Smooth muscle cell (in vitro differentiated cells): ENCODE measurements around the gene UGGT2. TPM values are rescaled to one million over a fixed set of nuclear protein-coding genes. Genes with fewer than 3 reads are reported as not detected.

Source experiments
- DNase-seq: peaks from one replicate; lab custom pipeline; 2025; ENCODE audit not compliant: unreplicated experiment; lab: John Stamatoyannopoulos, UW
- H2AFZ ChIP-seq: fragments of 200-600 bp; sonication (generic); 2 replicates; pipeline ENCODE4 v1.6.0; 2016; ENCODE audit warnings: antibody characterized with exemption, low read depth, mild to moderate bottlenecking
- H3F3A ChIP-seq: fragments of 200-600 bp; sonication (generic); 2 replicates; pipeline ENCODE4 v1.6.0; 2017; ENCODE audit warnings: antibody characterized with exemption, low read depth
- H3K27ac ChIP-seq: fragments of 200-600 bp; sonication (generic); 2 replicates; pipeline ENCODE4 v1.5.1; 2016; ENCODE audit warnings: low read depth, mild to moderate bottlenecking
- H3K27me3 ChIP-seq: fragments of 200-600 bp; sonication (generic); 2 replicates; pipeline ENCODE4 v1.6.1; 2016; ENCODE audit warnings: low read depth, mild to moderate bottlenecking
- H3K36me3 ChIP-seq: fragments of 200-600 bp; sonication (generic); 2 replicates; pipeline ENCODE4 v1.5.1; 2016; ENCODE audit warnings: low read depth
- H3K4me1 ChIP-seq: fragments of 200-600 bp; sonication (generic); 2 replicates; pipeline ENCODE4 v1.5.1; 2016; ENCODE audit warnings: low read depth
- H3K4me2 ChIP-seq: fragments of 200-600 bp; sonication (generic); 2 replicates; pipeline ENCODE4 v1.6.0; 2016; ENCODE audit warnings: mild to moderate bottlenecking
- H3K4me3 ChIP-seq: fragments of 200-600 bp; sonication (generic); 2 replicates; pipeline ENCODE4 v1.5.1; 2016; ENCODE audit warnings: mild to moderate bottlenecking
- H3K79me2 ChIP-seq: fragments of 200-600 bp; sonication (generic); 2 replicates; pipeline ENCODE4 v1.6.0; 2016; ENCODE audit warnings: low read depth, mild to moderate bottlenecking
- H3K9ac ChIP-seq: fragments of 200-600 bp; sonication (generic); 2 replicates; pipeline ENCODE4 v1.6.0; 2016; ENCODE audit warnings: low read depth
- H3K9me3 ChIP-seq: fragments of 200-600 bp; sonication (generic); replicated peaks from 2 replicates; pipeline ENCODE4 v1.5.1; 2016; ENCODE audit warnings: low read depth
- H4K20me1 ChIP-seq: fragments of 200-600 bp; sonication (generic); 2 replicates; pipeline ENCODE4 v1.6.0; 2016; ENCODE audit warnings: low read depth
- WGBS: methylation state at CpG from one replicate; pipeline ENCODE4 v1.1.7; 2016; ENCODE audit warnings: low lambda C conversion rate; 5-methylcytosine and 5-hydroxymethylcytosine counted together
- polyA plus RNA-seq: library from polyadenylated mRNA; unstranded; fragments of >200 nt; fragmentation: Nextera tagmentation; extraction: Ambion mirVana; gene quantifications from 2 replicates; pipeline ENCODE4 v1.2.1, GENCODE V29; 2016
- total RNA-seq: library from RNA; depleted of rRNA; stranded (reverse); fragments of >200 nt; gene quantifications from 2 replicates; pipeline ENCODE4 v1.2.3, GENCODE V29; 2014
- TF ChIP-seq, protein P1 (sequence below): fragments of 200-600 bp; sonication (generic); IDR thresholded peaks from 2 replicates; pipeline ENCODE4 v1.5.1; 2017; ENCODE audit warnings: borderline replicate concordance, mild to moderate bottlenecking, antibody characterized with exemption; ENCODE audit not compliant: insufficient read depth, poor library complexity, severe bottlenecking

UGGT2 gene
- total and polyA plus RNA-seq, 2 experiments from 2014 or later, result 27.4 to 67.2 TPM

DNA sequence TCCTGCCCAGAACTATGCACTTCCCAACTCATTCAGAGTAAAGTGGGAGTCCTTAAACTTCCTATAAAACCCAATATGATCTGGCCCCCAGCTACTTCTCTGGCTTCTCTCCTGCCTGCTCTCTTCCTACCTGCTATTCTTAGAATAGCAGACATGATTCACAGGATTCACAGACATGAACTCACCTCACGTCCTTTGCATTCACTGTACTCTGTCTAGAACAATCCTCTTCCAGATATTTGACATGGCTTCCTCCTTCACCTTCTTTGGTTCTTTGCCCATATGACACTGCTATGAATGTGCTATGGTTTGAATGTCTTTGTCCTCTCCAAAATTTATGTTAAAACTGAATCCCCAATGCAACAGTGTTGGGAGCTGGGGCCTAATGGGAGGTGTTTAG lies 154.9 kb downstream of the UGGT2 start:
- Histone ChIP-seq H3K9ac (no peak overlapping the region), H3K27ac (no peak overlapping the region), H2AFZ (no peak overlapping the region), H3K27me3 (no peaks in the 10 kb centered on the region), H3F3A (no peaks in the 10 kb centered on the region), H3K36me3 (no peaks in the 10 kb centered on the region), H3K4me1 (no peaks in the 10 kb centered on the region), H3K4me3 (no peak overlapping the region), H3K79me2 (no peaks in the 10 kb centered on the region), H3K9me3 (no peaks in the 10 kb centered on the region), H3K4me2 (no peak overlapping the region), H4K20me1 (no peaks in the 10 kb centered on the region)
- TF ChIP-seq, protein P1, sequence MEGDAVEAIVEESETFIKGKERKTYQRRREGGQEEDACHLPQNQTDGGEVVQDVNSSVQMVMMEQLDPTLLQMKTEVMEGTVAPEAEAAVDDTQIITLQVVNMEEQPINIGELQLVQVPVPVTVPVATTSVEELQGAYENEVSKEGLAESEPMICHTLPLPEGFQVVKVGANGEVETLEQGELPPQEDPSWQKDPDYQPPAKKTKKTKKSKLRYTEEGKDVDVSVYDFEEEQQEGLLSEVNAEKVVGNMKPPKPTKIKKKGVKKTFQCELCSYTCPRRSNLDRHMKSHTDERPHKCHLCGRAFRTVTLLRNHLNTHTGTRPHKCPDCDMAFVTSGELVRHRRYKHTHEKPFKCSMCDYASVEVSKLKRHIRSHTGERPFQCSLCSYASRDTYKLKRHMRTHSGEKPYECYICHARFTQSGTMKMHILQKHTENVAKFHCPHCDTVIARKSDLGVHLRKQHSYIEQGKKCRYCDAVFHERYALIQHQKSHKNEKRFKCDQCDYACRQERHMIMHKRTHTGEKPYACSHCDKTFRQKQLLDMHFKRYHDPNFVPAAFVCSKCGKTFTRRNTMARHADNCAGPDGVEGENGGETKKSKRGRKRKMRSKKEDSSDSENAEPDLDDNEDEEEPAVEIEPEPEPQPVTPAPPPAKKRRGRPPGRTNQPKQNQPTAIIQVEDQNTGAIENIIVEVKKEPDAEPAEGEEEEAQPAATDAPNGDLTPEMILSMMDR, result no peak
- DNase-seq, result no peak
- WGBS, result 94% methylated on average over 1 of the region's 1 CpG

DNA sequence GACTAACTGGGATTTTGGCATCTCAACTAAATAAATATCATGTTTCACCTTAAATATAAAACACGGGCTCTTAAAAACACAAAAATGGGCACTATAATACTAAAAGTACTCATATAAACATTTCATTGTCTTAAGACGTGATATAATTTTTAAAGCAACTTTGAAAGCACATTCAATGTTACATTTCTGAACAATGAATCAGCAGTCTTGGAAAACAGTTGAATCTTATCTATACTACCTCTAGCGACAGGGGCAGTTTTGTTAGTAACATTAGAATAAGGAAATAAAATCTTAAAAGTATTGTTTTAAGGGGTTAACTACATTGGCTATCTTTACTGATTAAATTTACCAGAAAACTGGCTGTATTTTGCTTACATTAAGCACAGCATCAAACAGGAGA lies 156.9 kb downstream of the UGGT2 start:
- no peaks in the 10 kb centered on the region for H3K27me3 ChIP-seq
- H3K4me2 ChIP-seq, result no peak overlapping the region
- no peaks in the 10 kb centered on the region for H3K9me3 ChIP-seq
- 67% methylated on average over 3 of the region's 3 CpGs for WGBS
- no peak for DNase-seq
- H3K79me2 ChIP-seq, result no peaks in the 10 kb centered on the region
- H4K20me1 ChIP-seq, result no peaks in the 10 kb centered on the region
- no peak overlapping the region for H2AFZ ChIP-seq
- no peaks in the 10 kb centered on the region for H3F3A ChIP-seq
- H3K36me3 ChIP-seq, result no peaks in the 10 kb centered on the region
- no peak overlapping the region for H3K27ac ChIP-seq
- H3K4me1 ChIP-seq, result no peaks in the 10 kb centered on the region
- H3K9ac ChIP-seq, result no peak overlapping the region
- TF ChIP-seq, protein P1, result no peak
- no peak overlapping the region for H3K4me3 ChIP-seq

DNA sequence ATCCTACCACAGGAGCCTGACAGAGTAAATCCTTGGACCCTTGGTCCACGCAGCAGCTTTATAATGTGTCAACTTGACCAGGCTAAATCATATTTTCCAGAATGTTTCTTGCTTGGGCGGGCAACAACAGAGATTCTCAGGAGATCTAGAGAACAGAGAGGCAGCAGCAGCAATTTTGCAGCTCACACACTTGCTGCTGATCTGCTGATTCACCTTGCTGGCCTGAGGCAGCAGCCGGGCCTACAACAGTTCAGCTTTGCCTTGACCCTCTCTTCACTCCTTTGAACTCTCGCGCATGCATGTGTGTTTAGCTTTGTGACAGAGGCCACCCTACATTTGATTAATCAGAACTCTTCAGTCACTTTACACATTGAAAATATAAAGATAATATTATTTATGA lies 159.3 kb downstream of the UGGT2 start:
- Histone ChIP-seq H3K27me3 (no peaks in the 10 kb centered on the region), H3K4me2 (no peak overlapping the region), H3K27ac (no peak overlapping the region), H3K36me3 (peaks cover 9% of the 10 kb centered on the region), H4K20me1 (no peaks in the 10 kb centered on the region), H2AFZ (no peak overlapping the region), H3K9me3 (no peaks in the 10 kb centered on the region), H3K79me2 (no peaks in the 10 kb centered on the region), H3K9ac (no peak overlapping the region), H3F3A (no peaks in the 10 kb centered on the region), H3K4me3 (no peak overlapping the region), H3K4me1 (no peaks in the 10 kb centered on the region)
- 87% methylated on average over 5 of the region's 5 CpGs for WGBS
- DNase-seq, result no peak
- TF ChIP-seq, protein P1, result no peak

DNA sequence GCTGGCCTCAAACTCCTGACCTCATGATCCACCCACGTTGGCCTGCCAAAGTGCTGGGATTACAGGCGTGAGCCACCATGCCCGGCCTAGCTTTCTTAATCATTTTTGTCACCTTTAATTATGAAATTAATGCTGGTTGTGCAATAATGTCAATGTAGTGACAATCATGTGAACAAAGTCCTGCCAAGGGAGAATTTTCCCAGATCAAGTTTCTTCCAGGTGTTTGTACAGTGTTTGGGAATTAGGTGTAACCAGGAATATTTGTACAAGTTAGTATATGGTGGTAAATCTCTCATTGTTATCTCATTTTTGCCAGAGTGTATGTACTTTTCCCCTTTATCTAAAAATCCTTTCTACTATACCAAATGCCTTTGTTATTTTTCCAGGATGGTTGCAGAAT lies 171.1 kb downstream of the UGGT2 start:
- no peaks in the 10 kb centered on the region for H3K27me3 ChIP-seq
- H3K27ac ChIP-seq, result no peak overlapping the region
- H3K9me3 ChIP-seq, result no peaks in the 10 kb centered on the region
- H3K4me1 ChIP-seq, result no peaks in the 10 kb centered on the region
- H4K20me1 ChIP-seq, result no peaks in the 10 kb centered on the region
- no peak overlapping the region for H2AFZ ChIP-seq
- DNase-seq, result no peak
- no peak overlapping the region for H3K4me2 ChIP-seq
- H3K4me3 ChIP-seq, result no peak overlapping the region
- no peaks in the 10 kb centered on the region for H3F3A ChIP-seq
- TF ChIP-seq, protein P1, result no peak
- H3K79me2 ChIP-seq, result no peaks in the 10 kb centered on the region
- WGBS, result 88% methylated on average over 3 of the region's 3 CpGs
- no peak overlapping the region for H3K9ac ChIP-seq
- H3K36me3 ChIP-seq, result no peaks in the 10 kb centered on the region
